Heart left ventricle (tissue), 13 donors: ENCODE measurements around the gene PINK1.

Experiments used
- POLR2A ChIP-seq, 2 donors: fragments of 450-650 bp; IDR thresholded peaks; one replicate each; pipeline ENCODE4 v1.6.1; 2017; ENCODE audit warnings: antibody characterized with exemption in 2 of 2, mild to moderate bottlenecking in 2 of 2, moderate library complexity in 2 of 2
- TF ChIP-seq, protein P1 (sequence below), 12 donors: fragments of 200-600 bp; sonication (generic) in 4 of 12; IDR thresholded peaks; one replicate each; pipeline versions ENCODE4 v1.5.0 to v1.8.0; 2018 to 2022; ENCODE audit warnings: antibody characterized with exemption in 12 of 12, mild to moderate bottlenecking in 5 of 12
- donor health status: ischemic (EF 13 %, LVEDD 7.1; RV severe dilation, severe dysfunction).
- donor health status: DM: no; HTN: yes; CAD: no.
- donor health status: DM: no; HTN: no; CAD: no.
- donor health status: ischemic (EF 25% LVEDD 6.9; RV normal size, moderate dysfunction).
- donor health status: ischemic (EF 25% LVEDD 5.7; RV mildly dilated, moderate dysfunction).
- donor health status: ischemic (EF 35%, LVEDD 5.7; RV mildly dilated, moderate dysfunction).
- donor health status: nonischemic (EF 11% LVEDD 7.7; RV severe dilation, severe dysfunction).
- donor health status: DM: yes; HTN: yes; CAD: no.
- donor health status: PGD.
- donor health status: ischemic (EF 29% LVEDD 5.4; RV normal size, mild dysfunction).
- donor health status: nonischemic (EF 23%, LVEDD 6.1; RV moderate dilation, normal function).

DNA sequence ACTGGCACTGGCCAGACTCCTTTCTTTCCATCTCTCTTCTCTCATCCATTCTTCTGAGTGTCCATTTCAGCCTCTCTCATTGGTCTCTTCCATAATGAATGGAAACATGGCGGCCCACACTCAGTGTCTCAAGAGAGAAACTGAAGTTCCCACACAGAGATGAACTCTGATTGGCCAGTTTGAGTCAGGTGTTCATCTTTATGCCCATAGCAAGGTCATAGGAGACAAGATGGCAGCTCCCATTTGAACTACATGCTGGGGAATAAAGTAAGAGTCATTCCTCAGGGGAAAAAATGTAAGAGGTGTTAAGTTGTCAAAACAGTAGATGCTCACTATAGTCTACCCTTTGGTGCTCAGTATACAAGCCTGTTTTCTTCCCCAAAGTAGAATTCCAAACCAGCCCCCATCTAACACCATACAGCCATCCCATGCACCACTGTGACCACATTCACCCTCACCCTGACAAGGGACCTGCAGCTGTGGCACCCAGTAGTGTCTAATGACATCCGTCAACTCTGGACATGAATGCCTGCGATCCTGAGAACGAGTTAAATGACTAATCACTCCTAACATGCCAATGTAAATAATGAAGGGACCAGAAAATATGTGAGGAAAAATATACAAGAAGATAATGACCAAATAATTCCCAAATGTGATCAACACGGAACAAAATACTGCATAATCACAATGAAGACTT, 32.0 kb upstream of the PINK1 start:
- no peak for TF ChIP-seq POLR2A (IDR thresholded peaks at IDR 0.05)
- TF ChIP-seq, protein P1, sequence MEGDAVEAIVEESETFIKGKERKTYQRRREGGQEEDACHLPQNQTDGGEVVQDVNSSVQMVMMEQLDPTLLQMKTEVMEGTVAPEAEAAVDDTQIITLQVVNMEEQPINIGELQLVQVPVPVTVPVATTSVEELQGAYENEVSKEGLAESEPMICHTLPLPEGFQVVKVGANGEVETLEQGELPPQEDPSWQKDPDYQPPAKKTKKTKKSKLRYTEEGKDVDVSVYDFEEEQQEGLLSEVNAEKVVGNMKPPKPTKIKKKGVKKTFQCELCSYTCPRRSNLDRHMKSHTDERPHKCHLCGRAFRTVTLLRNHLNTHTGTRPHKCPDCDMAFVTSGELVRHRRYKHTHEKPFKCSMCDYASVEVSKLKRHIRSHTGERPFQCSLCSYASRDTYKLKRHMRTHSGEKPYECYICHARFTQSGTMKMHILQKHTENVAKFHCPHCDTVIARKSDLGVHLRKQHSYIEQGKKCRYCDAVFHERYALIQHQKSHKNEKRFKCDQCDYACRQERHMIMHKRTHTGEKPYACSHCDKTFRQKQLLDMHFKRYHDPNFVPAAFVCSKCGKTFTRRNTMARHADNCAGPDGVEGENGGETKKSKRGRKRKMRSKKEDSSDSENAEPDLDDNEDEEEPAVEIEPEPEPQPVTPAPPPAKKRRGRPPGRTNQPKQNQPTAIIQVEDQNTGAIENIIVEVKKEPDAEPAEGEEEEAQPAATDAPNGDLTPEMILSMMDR (IDR thresholded peaks at IDR 0.05), result no peak
